Measurements from ENCODE around the gene GRIN2C.

Gene GRIN2C

DNA sequence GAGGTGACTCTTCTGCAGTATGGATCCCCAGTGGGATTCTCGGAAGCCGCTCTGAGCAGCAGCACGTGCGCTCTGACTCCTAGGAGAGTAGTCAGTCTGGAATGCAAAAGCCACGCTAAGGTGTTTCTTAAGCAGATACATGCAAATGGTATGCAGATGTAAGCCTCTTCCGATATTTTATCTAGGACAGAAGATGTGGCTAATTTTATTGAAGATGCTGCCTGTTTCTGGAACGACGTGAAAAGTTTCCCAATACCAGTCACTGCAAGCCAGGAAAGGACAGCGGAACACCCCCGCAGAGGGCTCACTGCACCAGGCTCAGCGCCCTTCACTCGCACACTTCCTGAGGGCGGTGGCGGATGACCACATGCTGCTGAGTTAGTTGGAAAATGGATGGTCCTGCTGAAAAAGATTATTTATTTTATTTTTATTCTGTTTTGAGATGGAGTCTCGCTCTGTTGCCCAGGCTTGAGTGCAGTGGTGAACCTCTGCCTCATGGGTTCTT lies 23.6 kb upstream of the GRIN2C start:
- TF ChIP-seq TAF1 (IDR thresholded peaks at IDR 0.05; ENCODE audit: low read depth) (no peak), CEBPB (IDR thresholded peaks at IDR 0.05) (no peak), RAD21 (IDR thresholded peaks at IDR 0.05; ENCODE audit: low read depth) (no peak), TCF12 (IDR thresholded peaks at IDR 0.05; ENCODE audit: low read depth) (no peak), CREB1 (IDR thresholded peaks at IDR 0.05; ENCODE audit: low read depth) (no peak), ZBTB7A (IDR thresholded peaks at IDR 0.05; ENCODE audit: low read depth) (no peak), FOXM1 (IDR thresholded peaks at IDR 0.05; ENCODE audit: borderline replicate concordance, low read depth) (no peak), TEAD4 (IDR thresholded peaks at IDR 0.05) (no peak), YY1 (IDR thresholded peaks at IDR 0.05; ENCODE audit: low read depth) (no peak), EP300 (IDR thresholded peaks at IDR 0.05; ENCODE audit: borderline replicate concordance) (no peak), NFIC (IDR thresholded peaks at IDR 0.05) (no peak), EGR1 (IDR thresholded peaks at IDR 0.05) (no peak)
- TF ChIP-seq, protein P1, sequence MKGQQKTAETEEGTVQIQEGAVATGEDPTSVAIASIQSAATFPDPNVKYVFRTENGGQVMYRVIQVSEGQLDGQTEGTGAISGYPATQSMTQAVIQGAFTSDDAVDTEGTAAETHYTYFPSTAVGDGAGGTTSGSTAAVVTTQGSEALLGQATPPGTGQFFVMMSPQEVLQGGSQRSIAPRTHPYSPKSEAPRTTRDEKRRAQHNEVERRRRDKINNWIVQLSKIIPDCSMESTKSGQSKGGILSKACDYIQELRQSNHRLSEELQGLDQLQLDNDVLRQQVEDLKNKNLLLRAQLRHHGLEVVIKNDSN (IDR thresholded peaks at IDR 0.05), result no peak
- TF ChIP-seq, protein P2, sequence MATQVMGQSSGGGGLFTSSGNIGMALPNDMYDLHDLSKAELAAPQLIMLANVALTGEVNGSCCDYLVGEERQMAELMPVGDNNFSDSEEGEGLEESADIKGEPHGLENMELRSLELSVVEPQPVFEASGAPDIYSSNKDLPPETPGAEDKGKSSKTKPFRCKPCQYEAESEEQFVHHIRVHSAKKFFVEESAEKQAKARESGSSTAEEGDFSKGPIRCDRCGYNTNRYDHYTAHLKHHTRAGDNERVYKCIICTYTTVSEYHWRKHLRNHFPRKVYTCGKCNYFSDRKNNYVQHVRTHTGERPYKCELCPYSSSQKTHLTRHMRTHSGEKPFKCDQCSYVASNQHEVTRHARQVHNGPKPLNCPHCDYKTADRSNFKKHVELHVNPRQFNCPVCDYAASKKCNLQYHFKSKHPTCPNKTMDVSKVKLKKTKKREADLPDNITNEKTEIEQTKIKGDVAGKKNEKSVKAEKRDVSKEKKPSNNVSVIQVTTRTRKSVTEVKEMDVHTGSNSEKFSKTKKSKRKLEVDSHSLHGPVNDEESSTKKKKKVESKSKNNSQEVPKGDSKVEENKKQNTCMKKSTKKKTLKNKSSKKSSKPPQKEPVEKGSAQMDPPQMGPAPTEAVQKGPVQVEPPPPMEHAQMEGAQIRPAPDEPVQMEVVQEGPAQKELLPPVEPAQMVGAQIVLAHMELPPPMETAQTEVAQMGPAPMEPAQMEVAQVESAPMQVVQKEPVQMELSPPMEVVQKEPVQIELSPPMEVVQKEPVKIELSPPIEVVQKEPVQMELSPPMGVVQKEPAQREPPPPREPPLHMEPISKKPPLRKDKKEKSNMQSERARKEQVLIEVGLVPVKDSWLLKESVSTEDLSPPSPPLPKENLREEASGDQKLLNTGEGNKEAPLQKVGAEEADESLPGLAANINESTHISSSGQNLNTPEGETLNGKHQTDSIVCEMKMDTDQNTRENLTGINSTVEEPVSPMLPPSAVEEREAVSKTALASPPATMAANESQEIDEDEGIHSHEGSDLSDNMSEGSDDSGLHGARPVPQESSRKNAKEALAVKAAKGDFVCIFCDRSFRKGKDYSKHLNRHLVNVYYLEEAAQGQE (IDR thresholded peaks at IDR 0.05; ENCODE audit: low read depth), result no peak
- TF ChIP-seq, protein P3, sequence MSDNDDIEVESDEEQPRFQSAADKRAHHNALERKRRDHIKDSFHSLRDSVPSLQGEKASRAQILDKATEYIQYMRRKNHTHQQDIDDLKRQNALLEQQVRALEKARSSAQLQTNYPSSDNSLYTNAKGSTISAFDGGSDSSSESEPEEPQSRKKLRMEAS (IDR thresholded peaks at IDR 0.05), result no peak

DNA sequence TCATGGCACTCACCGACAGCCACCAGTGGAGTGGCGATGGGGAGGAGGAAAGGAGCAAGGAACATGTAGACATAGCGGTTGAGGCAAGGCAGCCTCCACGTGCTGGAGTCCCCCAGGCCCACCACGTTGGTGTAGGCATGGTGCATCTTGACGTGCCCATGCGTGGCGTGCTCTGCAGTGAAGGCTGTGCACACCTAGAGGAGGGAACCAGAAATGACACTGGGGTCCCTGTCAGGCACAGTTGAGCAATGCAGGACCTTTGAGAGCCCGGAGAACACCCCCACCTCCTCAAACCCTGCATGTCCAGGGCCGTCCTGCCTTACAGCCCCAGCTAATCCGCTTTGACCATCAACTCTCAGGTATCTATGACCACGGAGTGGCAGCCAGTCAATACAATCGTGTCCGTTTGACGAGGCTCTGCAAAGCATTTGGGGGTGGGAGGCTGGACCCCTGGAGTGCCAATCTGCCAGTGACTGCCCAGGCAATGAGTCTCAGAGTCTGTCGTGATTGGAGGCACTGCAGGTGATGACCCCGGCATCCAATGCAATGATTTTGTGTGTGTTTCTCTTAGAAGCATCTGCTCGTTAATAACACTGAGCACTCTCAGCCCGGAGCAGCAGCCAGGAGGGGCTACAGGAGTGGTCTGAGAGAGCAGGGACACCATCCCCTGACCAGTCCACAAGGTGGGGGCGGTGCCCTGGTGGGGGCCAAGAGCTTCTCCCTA lies 23.0 kb upstream of the GRIN2C start:
- no peak for TF ChIP-seq YY1 (IDR thresholded peaks at IDR 0.05; ENCODE audit: low read depth)
- TF ChIP-seq, protein P2 (IDR thresholded peaks at IDR 0.05; ENCODE audit: low read depth), result no peak
- no peak for TF ChIP-seq EP300 (IDR thresholded peaks at IDR 0.05; ENCODE audit: borderline replicate concordance)
- TF ChIP-seq TEAD4 (IDR thresholded peaks at IDR 0.05), result no peak
- TF ChIP-seq, protein P3 (IDR thresholded peaks at IDR 0.05), result no peak
- no peak for TF ChIP-seq NFIC (IDR thresholded peaks at IDR 0.05)
- TF ChIP-seq, protein P1 (IDR thresholded peaks at IDR 0.05), result no peak
- no peak for TF ChIP-seq TCF12 (IDR thresholded peaks at IDR 0.05; ENCODE audit: low read depth)
- TF ChIP-seq TAF1 (IDR thresholded peaks at IDR 0.05; ENCODE audit: low read depth), result no peak
- TF ChIP-seq CEBPB (IDR thresholded peaks at IDR 0.05), result no peak
- TF ChIP-seq EGR1 (IDR thresholded peaks at IDR 0.05), result no peak
- no peak for TF ChIP-seq ZBTB7A (IDR thresholded peaks at IDR 0.05; ENCODE audit: low read depth)
- TF ChIP-seq RAD21 (IDR thresholded peaks at IDR 0.05; ENCODE audit: low read depth), result no peak
- no peak for TF ChIP-seq CREB1 (IDR thresholded peaks at IDR 0.05; ENCODE audit: low read depth)
- no peak for TF ChIP-seq FOXM1 (IDR thresholded peaks at IDR 0.05; ENCODE audit: borderline replicate concordance, low read depth)

DNA sequence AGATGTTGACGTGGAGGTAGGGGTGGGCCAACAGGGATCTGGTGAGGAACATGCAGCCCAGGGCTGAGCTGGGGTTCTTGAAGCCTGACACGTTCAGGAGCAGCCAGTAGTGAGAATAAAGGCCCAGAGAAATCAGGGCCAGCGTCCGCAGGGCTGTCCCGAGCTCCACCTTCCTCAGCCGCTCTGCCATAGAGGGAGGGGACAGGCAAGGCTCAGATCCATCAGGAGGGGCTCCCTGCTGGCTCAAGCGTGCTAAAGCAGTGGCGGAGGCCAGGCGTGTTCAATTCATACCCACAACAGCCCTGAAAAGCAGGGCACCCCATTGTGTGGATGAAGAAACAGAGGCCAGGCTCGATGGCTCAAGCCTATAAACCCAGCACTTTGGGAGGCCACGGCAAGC lies 21.4 kb upstream of the GRIN2C start:
- no peak for TF ChIP-seq NFIC (IDR thresholded peaks at IDR 0.05)
- TF ChIP-seq CEBPB (IDR thresholded peaks at IDR 0.05), result no peak
- TF ChIP-seq TAF1 (IDR thresholded peaks at IDR 0.05; ENCODE audit: low read depth), result no peak
- no peak for TF ChIP-seq YY1 (IDR thresholded peaks at IDR 0.05; ENCODE audit: low read depth)
- no peak for TF ChIP-seq FOXM1 (IDR thresholded peaks at IDR 0.05; ENCODE audit: borderline replicate concordance, low read depth)
- no peak for TF ChIP-seq EGR1 (IDR thresholded peaks at IDR 0.05)
- TF ChIP-seq EP300 (IDR thresholded peaks at IDR 0.05; ENCODE audit: borderline replicate concordance), result no peak
- TF ChIP-seq TEAD4 (IDR thresholded peaks at IDR 0.05), result no peak
- TF ChIP-seq, protein P1 (IDR thresholded peaks at IDR 0.05), result no peak
- TF ChIP-seq RAD21 (IDR thresholded peaks at IDR 0.05; ENCODE audit: low read depth), result no peak
- no peak for TF ChIP-seq TCF12 (IDR thresholded peaks at IDR 0.05; ENCODE audit: low read depth)

DNA sequence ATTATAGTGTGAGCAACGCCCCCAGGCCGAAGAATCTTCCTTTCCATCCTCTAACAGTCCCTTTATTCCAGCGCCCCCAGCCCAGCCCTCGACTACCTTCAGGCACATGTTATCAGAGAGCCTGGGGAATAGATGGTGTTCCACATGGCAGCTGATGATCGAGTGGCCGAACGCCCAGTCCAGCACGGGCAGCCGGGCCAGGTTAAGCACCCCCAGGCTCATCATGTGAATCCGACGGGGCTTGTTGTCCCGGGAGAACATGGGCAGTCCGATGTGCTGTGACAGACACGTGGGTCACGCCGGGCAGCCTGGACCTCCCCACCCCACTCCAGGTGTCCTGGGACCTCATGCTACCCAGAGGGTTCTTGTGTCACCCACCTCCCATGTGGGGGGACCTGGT lies 19.6 kb upstream of the GRIN2C start:
- TF ChIP-seq TAF1 (IDR thresholded peaks at IDR 0.05; ENCODE audit: low read depth) (no peak), ZBTB7A (IDR thresholded peaks at IDR 0.05; ENCODE audit: low read depth) (no peak), FOXM1 (IDR thresholded peaks at IDR 0.05; ENCODE audit: borderline replicate concordance, low read depth) (no peak), YY1 (IDR thresholded peaks at IDR 0.05; ENCODE audit: low read depth) (no peak), TCF12 (IDR thresholded peaks at IDR 0.05; ENCODE audit: low read depth) (no peak), EGR1 (IDR thresholded peaks at IDR 0.05) (no peak), CEBPB (IDR thresholded peaks at IDR 0.05) (no peak), RAD21 (IDR thresholded peaks at IDR 0.05; ENCODE audit: low read depth) (no peak), NFIC (IDR thresholded peaks at IDR 0.05) (no peak), CREB1 (IDR thresholded peaks at IDR 0.05; ENCODE audit: low read depth) (no peak), EP300 (IDR thresholded peaks at IDR 0.05; ENCODE audit: borderline replicate concordance) (no peak), TEAD4 (IDR thresholded peaks at IDR 0.05) (no peak)
- TF ChIP-seq, protein P2 (IDR thresholded peaks at IDR 0.05; ENCODE audit: low read depth), result no peak
- TF ChIP-seq, protein P1 (IDR thresholded peaks at IDR 0.05), result no peak
- TF ChIP-seq, protein P3 (IDR thresholded peaks at IDR 0.05), result no peak

Data from Ishikawa (cell line).